ENCODE data around the gene C11orf98. TPM values are rescaled to one million over a fixed set of nuclear protein-coding genes. Genes with fewer than 3 reads are reported as not detected.
"Not testable (repeated sequence)": the region's sequence is repeated elsewhere in the genome, so short reads cannot be mapped to it uniquely, and the experiment has no call there.

C11orf98 gene
- total RNA-seq, 1 donor from 2014 or later: 60.1 TPM

GRCh38 chr11:62652161-62653006 is 12.6 kb downstream of the C11orf98 start:
- Mint-ChIP-seq H3K27me3 (ENCODE audit: unreplicated experiment) (peaks cover 12% of the 10 kb centered on the region), H3K27ac (ENCODE audit: unreplicated experiment) (peak overlapping the region; percentile 82), H3K9me3 (ENCODE audit: unreplicated experiment) (no peaks in the 10 kb centered on the region), H3K4me3 (ENCODE audit: unreplicated experiment) (peak overlapping the region; percentile 95), H3K4me1 (ENCODE audit: unreplicated experiment) (peaks cover 7% of the 10 kb centered on the region), H3K36me3 (ENCODE audit: low read depth, unreplicated experiment) (peaks cover 12% of the 10 kb centered on the region)
- no peak for DNase-seq (ENCODE audit: low spot score)
- no peak for TF ChIP-seq CTCF (IDR thresholded peaks at IDR 0.05; ENCODE audit: unreplicated experiment)

GRCh38 chr11:62650283-62650682 is 14.7 kb downstream of the C11orf98 start:
- not testable (repeated sequence) for H3K27ac Mint-ChIP-seq (ENCODE audit: unreplicated experiment); H3K9me3 Mint-ChIP-seq (ENCODE audit: unreplicated experiment); H3K4me3 Mint-ChIP-seq (ENCODE audit: unreplicated experiment); DNase-seq (ENCODE audit: low spot score)
- Mint-ChIP-seq H3K36me3 (ENCODE audit: low read depth, unreplicated experiment) (peaks cover 22% of the 10 kb centered on the region), H3K27me3 (ENCODE audit: unreplicated experiment) (peaks cover 16% of the 10 kb centered on the region), H3K4me1 (ENCODE audit: unreplicated experiment) (peaks cover 16% of the 10 kb centered on the region)

- no peak overlapping the region for H3K4me3 Mint-ChIP-seq (ENCODE audit: unreplicated experiment)
Measured at GRCh38 chr11:62649486-62649885, 15.5 kb downstream of the C11orf98 start.

GRCh38 chr11:62648967-62649364 is 16.0 kb downstream of the C11orf98 start:
- no peak for TF ChIP-seq CTCF (IDR thresholded peaks at IDR 0.05; ENCODE audit: unreplicated experiment)
- no peak for DNase-seq (ENCODE audit: low spot score)
- Mint-ChIP-seq H3K27me3 (ENCODE audit: unreplicated experiment) (peaks cover 14% of the 10 kb centered on the region), H3K4me1 (ENCODE audit: unreplicated experiment) (peaks cover 22% of the 10 kb centered on the region), H3K27ac (ENCODE audit: unreplicated experiment) (no peak overlapping the region), H3K9me3 (ENCODE audit: unreplicated experiment) (no peaks in the 10 kb centered on the region), H3K4me3 (ENCODE audit: unreplicated experiment) (no peak overlapping the region), H3K36me3 (ENCODE audit: low read depth, unreplicated experiment) (peaks cover 28% of the 10 kb centered on the region)

More at GRCh38 chr11:62649486-62649885, 15.5 kb downstream of the C11orf98 start:
- DNase-seq (ENCODE audit: low spot score): no peak
- Mint-ChIP-seq H3K9me3 (ENCODE audit: unreplicated experiment) (no peaks in the 10 kb centered on the region), H3K27me3 (ENCODE audit: unreplicated experiment) (peaks cover 19% of the 10 kb centered on the region), H3K4me1 (ENCODE audit: unreplicated experiment) (peaks cover 22% of the 10 kb centered on the region), H3K27ac (ENCODE audit: unreplicated experiment) (no peak overlapping the region), H3K36me3 (ENCODE audit: low read depth, unreplicated experiment) (peaks cover 25% of the 10 kb centered on the region)
- TF ChIP-seq CTCF (IDR thresholded peaks at IDR 0.05; ENCODE audit: unreplicated experiment): no peak

GRCh38 chr11:62648185-62648966 is 16.6 kb downstream of the C11orf98 start:
- Mint-ChIP-seq H3K4me1 (ENCODE audit: unreplicated experiment) (peaks cover 22% of the 10 kb centered on the region), H3K36me3 (ENCODE audit: low read depth, unreplicated experiment) (peaks cover 28% of the 10 kb centered on the region), H3K27ac (ENCODE audit: unreplicated experiment) (no peak overlapping the region), H3K9me3 (ENCODE audit: unreplicated experiment) (no peaks in the 10 kb centered on the region), H3K27me3 (ENCODE audit: unreplicated experiment) (peaks cover 14% of the 10 kb centered on the region), H3K4me3 (ENCODE audit: unreplicated experiment) (no peak overlapping the region)
- no peak for DNase-seq (ENCODE audit: low spot score)
- no peak for TF ChIP-seq CTCF (IDR thresholded peaks at IDR 0.05; ENCODE audit: unreplicated experiment)

Data from endothelial cell (in vitro differentiated cells).